ENCODE results near the gene S100A3. TPM values are rescaled to one million over a fixed set of nuclear protein-coding genes. Genes with fewer than 3 reads are reported as not detected.

S100A3 gene
- polyA plus RNA-seq, 1 donor from 2014 or later = not detected

DNA sequence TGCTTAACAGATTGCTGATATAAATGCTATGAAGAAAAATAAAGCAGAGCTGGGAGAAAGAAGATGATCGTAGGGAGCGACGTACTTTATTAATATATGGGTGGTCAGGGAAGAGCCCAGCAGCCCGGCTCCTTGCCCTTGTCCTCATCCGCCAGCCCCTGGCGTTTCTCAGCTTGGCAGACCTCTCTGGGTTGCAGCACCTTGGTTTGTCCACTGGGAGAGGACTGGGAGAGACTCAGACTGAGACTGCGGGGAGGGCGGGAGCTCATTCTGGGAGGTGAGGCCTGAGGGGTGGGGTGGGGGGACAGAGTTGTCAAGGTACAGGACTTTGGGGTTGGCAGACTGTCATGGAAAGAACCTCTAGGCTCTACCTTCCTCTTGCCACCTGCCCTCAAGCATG is 3.3 kb upstream of the S100A3 start:
- no peak overlapping the region for H3K27ac ChIP-seq (ENCODE audit: low read length)
- no peak overlapping the region for H2AFZ ChIP-seq (ENCODE audit: low read depth, low read length)
- H3K9me2 ChIP-seq (ENCODE audit: insufficient read depth, low read length) = no peaks in the 10 kb centered on the region
- no peaks in the 10 kb centered on the region for H3K79me2 ChIP-seq (replicated peaks; ENCODE audit: insufficient read depth, low read length)
- no peak overlapping the region for H3K9ac ChIP-seq (ENCODE audit: low read length)
- H3K9me3 ChIP-seq (ENCODE audit: low read length) = no peaks in the 10 kb centered on the region
- no peaks in the 10 kb centered on the region for H3K36me3 ChIP-seq (ENCODE audit: insufficient read depth, low read length)
- no peaks in the 10 kb centered on the region for H4K20me1 ChIP-seq (ENCODE audit: insufficient read depth)
- no peaks in the 10 kb centered on the region for H3F3A ChIP-seq (ENCODE audit: insufficient read depth, low read length, poor library complexity, severe bottlenecking)
- H3K27me3 ChIP-seq (ENCODE audit: insufficient read depth, low read depth, low read length) = no peaks in the 10 kb centered on the region
- no peak overlapping the region for H3K4me3 ChIP-seq (ENCODE audit: low read length)
- no peak overlapping the region for H3K4me2 ChIP-seq (ENCODE audit: low read length)
- no peak for TF ChIP-seq RAD21 (conservative IDR thresholded peaks at IDR 0.05)
- TF ChIP-seq EP300 (conservative IDR thresholded peaks at IDR 0.05; ENCODE audit: poor library complexity, severe bottlenecking) = no peak
- TF ChIP-seq, protein P1, sequence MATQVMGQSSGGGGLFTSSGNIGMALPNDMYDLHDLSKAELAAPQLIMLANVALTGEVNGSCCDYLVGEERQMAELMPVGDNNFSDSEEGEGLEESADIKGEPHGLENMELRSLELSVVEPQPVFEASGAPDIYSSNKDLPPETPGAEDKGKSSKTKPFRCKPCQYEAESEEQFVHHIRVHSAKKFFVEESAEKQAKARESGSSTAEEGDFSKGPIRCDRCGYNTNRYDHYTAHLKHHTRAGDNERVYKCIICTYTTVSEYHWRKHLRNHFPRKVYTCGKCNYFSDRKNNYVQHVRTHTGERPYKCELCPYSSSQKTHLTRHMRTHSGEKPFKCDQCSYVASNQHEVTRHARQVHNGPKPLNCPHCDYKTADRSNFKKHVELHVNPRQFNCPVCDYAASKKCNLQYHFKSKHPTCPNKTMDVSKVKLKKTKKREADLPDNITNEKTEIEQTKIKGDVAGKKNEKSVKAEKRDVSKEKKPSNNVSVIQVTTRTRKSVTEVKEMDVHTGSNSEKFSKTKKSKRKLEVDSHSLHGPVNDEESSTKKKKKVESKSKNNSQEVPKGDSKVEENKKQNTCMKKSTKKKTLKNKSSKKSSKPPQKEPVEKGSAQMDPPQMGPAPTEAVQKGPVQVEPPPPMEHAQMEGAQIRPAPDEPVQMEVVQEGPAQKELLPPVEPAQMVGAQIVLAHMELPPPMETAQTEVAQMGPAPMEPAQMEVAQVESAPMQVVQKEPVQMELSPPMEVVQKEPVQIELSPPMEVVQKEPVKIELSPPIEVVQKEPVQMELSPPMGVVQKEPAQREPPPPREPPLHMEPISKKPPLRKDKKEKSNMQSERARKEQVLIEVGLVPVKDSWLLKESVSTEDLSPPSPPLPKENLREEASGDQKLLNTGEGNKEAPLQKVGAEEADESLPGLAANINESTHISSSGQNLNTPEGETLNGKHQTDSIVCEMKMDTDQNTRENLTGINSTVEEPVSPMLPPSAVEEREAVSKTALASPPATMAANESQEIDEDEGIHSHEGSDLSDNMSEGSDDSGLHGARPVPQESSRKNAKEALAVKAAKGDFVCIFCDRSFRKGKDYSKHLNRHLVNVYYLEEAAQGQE (IDR thresholded peaks at IDR 0.05; ENCODE audit: borderline replicate concordance) = no peak
- no peak for TF ChIP-seq SMC3 (conservative IDR thresholded peaks at IDR 0.05; ENCODE audit: poor library complexity)
- no peak for TF ChIP-seq POLR2AphosphoS5 (IDR thresholded peaks at IDR 0.05)

DNA sequence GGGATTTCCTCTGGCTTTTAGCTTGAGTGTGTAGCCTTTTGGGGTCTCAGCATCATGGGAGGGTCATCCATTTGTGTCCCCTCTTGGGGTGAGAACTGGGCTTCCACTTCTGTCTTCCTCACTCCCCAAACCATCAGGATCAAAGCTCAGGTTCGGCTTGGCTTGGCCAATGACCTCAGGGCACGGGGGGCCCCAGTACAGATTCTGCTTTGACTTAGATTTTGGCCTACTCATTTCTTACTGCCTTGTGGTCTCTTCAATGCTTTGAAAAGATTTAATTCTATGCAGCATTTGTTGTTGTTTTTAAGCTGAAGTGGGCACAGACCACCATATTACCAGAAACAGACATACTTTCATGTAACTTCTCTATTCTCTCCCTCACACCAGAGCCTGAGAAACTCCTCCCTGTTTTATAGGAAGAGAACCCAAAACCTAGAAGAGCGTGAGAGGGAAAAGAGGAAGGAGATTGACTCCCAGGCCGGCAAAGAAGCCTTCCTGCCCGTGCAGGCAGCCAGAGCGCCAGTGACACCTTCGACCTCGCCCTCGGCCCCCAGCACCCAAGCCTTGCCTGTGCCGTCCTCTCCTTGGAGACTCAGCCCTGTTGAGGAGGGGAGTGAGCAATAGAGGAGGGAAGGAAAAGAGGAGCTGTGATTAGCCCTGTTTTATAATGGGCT is 1.9 kb upstream of the S100A3 start:
- no peaks in the 10 kb centered on the region for H3K9me2 ChIP-seq (ENCODE audit: insufficient read depth, low read length)
- H3K36me3 ChIP-seq (ENCODE audit: insufficient read depth, low read length) = no peaks in the 10 kb centered on the region
- no peak overlapping the region for H2AFZ ChIP-seq (ENCODE audit: low read depth, low read length)
- H3K4me3 ChIP-seq (ENCODE audit: low read length) = no peak overlapping the region
- H3K9ac ChIP-seq (ENCODE audit: low read length) = no peak overlapping the region
- no peak overlapping the region for H3K27ac ChIP-seq (ENCODE audit: low read length)
- no peaks in the 10 kb centered on the region for H3K79me2 ChIP-seq (replicated peaks; ENCODE audit: insufficient read depth, low read length)
- no peaks in the 10 kb centered on the region for H3K27me3 ChIP-seq (ENCODE audit: insufficient read depth, low read depth, low read length)
- no peaks in the 10 kb centered on the region for H3F3A ChIP-seq (ENCODE audit: insufficient read depth, low read length, poor library complexity, severe bottlenecking)
- no peak for TF ChIP-seq EP300 (conservative IDR thresholded peaks at IDR 0.05; ENCODE audit: poor library complexity, severe bottlenecking)
- no peak for TF ChIP-seq RAD21 (conservative IDR thresholded peaks at IDR 0.05)
- no peak for TF ChIP-seq MXI1 (conservative IDR thresholded peaks at IDR 0.05; ENCODE audit: poor library complexity, severe bottlenecking)
- TF ChIP-seq, protein P1 (IDR thresholded peaks at IDR 0.05; ENCODE audit: borderline replicate concordance) = no peak
- TF ChIP-seq TAF1 (IDR thresholded peaks at IDR 0.05; ENCODE audit: low read depth) = no peak
- no peak for TF ChIP-seq EZH2 (IDR thresholded peaks at IDR 0.05; ENCODE audit: borderline replicate concordance, insufficient read depth, low read length, poor library complexity, severe bottlenecking)
- TF ChIP-seq POLR2AphosphoS5 (IDR thresholded peaks at IDR 0.05) = no peak
- no peak for TF ChIP-seq SMC3 (conservative IDR thresholded peaks at IDR 0.05; ENCODE audit: poor library complexity)
- TF ChIP-seq CTCF (IDR thresholded peaks at IDR 0.05; ENCODE audit: poor library complexity, severe bottlenecking) = no peak
- no peaks in the 10 kb centered on the region for H3K9me3 ChIP-seq (ENCODE audit: low read length)
- H3K4me2 ChIP-seq (ENCODE audit: low read length) = no peak overlapping the region
- no peaks in the 10 kb centered on the region for H4K20me1 ChIP-seq (ENCODE audit: insufficient read depth)

All from neural cell (in vitro differentiated cells).